Esophagus muscularis mucosa (tissue), 3 donors: Measurements from ENCODE around the gene MAGI1.

Source experiments
- CTCF ChIP-seq, 3 experiments: fragments of 200-600 bp in 2 of 3; fragments of 450-650 bp in 1 of 3; sonication (generic) in 2 of 3; IDR thresholded peaks; one replicate each; pipeline ENCODE4 v1.5.1; 2017 to 2019; ENCODE audit warnings: antibody characterized with exemption in 3 of 3, mild to moderate bottlenecking in 2 of 3, moderate library complexity in 1 of 3
- POLR2A ChIP-seq: fragments of 450-650 bp; IDR thresholded peaks from one replicate; pipeline ENCODE4 v1.6.1; 2017; ENCODE audit warnings: antibody characterized with exemption, moderate library complexity, mild to moderate bottlenecking, low read depth

GRCh38 chr3:65978116-65978515 is 60.6 kb downstream of the MAGI1 start:
- TF ChIP-seq CTCF (IDR thresholded peaks at IDR 0.05) (no peak), POLR2A (no peak)
